NT2/D1 (cell line): Measurements from ENCODE around the gene ABCA1.
"Not testable (repeated sequence)": the region's sequence is repeated elsewhere in the genome, so short reads cannot be mapped to it uniquely, and the experiment has no call there.

Experiments
- DNase-seq: peaks from one replicate; pipeline ENCODE4 v3.0.0-alpha.2; 2011; ENCODE audit warnings: low read depth, low spot score
- H3K27me3 ChIP-seq: 2 replicates; pipeline ENCODE4 v1.6.0; 2011; ENCODE audit warnings: mild to moderate bottlenecking; ENCODE audit not compliant: insufficient read length, insufficient read depth
- H3K36me3 ChIP-seq: 2 replicates; pipeline ENCODE4 v1.6.1; 2011; ENCODE audit warnings: mild to moderate bottlenecking, low read length, mixed read lengths; ENCODE audit not compliant: insufficient read depth, insufficient read length
- H3K4me1 ChIP-seq: 2 replicates; pipeline ENCODE4 v1.5.1; 2011; ENCODE audit not compliant: insufficient read depth, insufficient read length
- H3K4me3 ChIP-seq: 2 replicates; pipeline ENCODE4 v1.5.1; 2011; ENCODE audit warnings: low read depth; ENCODE audit not compliant: insufficient read length
- H3K9ac ChIP-seq: 2 replicates; pipeline ENCODE4 v1.6.0; 2011; ENCODE audit warnings: low read depth; ENCODE audit not compliant: insufficient read length
- H3K9me3 ChIP-seq: 2 replicates; pipeline ENCODE4 v1.5.1; 2011; ENCODE audit warnings: mild to moderate bottlenecking, low read length; ENCODE audit not compliant: insufficient read depth
- SUZ12 ChIP-seq: IDR thresholded peaks from 2 replicates; pipeline ENCODE4 v1.6.1; 2011; ENCODE audit not compliant: insufficient read length, insufficient read depth; ENCODE audit errors: extremely low read depth
- YY1 ChIP-seq: IDR thresholded peaks from 2 replicates; pipeline ENCODE4 v1.6.1; 2011; ENCODE audit not compliant: insufficient read length, insufficient read depth
- ZNF274 ChIP-seq: IDR thresholded peaks from 2 replicates; pipeline ENCODE4 v1.6.1; 2011; ENCODE audit warnings: mild to moderate bottlenecking, low read depth, low read length

ABCA1 gene

DNA sequence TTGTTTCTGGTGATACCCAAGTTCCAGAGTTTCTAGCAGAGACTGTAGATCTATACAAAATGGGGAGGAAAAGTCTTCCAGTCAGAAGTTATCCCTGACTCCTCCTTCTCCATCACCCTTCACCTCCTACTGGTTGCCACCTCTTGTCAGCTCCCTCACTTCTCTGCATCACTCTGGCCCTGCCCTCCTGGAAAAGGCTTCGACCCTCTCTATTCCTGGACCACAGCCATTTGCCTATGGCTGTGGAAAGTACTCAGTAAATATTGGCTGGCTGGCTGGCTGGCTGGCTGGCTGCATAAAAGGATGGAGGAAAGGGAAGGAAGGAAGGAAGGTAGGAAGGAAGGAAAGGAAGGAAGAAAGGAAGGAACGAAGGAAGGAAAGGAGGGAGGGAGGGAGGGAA lies 32.7 kb upstream of the ABCA1 start:
- no peak overlapping the region for H3K4me3 ChIP-seq
- no peak overlapping the region for H3K9ac ChIP-seq
- no peaks in the 10 kb centered on the region for H3K9me3 ChIP-seq
- H3K27me3 ChIP-seq: no peaks in the 10 kb centered on the region
- no peaks in the 10 kb centered on the region for H3K36me3 ChIP-seq
- no peak for TF ChIP-seq YY1
- TF ChIP-seq ZNF274: no peak
- TF ChIP-seq SUZ12: no peak
- no peak for DNase-seq
- H3K4me1 ChIP-seq: no peaks in the 10 kb centered on the region

DNA sequence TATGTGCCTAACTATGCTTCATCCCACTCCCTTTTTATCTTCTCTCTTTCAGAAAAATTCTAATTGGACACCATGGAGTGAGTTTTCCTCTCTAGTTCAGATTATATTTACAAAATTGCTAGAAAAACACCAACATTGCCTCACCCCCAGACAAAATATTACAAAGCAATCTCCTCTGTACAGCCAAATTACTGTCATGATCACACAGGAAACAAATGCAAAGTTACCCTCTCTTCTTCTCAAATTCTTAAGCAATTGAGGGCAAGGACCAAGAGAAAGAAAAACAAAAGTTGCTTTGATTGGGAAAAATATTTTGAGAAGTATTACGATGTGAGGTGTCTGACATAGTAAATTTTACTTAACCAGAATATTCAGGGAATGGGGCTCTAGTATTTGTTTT lies 30.8 kb upstream of the ABCA1 start:
- Histone ChIP-seq H3K9ac (no peak overlapping the region), H3K27me3 (no peaks in the 10 kb centered on the region), H3K9me3 (no peaks in the 10 kb centered on the region), H3K36me3 (no peaks in the 10 kb centered on the region), H3K4me1 (no peaks in the 10 kb centered on the region), H3K4me3 (no peak overlapping the region)
- TF ChIP-seq ZNF274 (no peak), YY1 (no peak), SUZ12 (no peak)
- no peak for DNase-seq

DNA sequence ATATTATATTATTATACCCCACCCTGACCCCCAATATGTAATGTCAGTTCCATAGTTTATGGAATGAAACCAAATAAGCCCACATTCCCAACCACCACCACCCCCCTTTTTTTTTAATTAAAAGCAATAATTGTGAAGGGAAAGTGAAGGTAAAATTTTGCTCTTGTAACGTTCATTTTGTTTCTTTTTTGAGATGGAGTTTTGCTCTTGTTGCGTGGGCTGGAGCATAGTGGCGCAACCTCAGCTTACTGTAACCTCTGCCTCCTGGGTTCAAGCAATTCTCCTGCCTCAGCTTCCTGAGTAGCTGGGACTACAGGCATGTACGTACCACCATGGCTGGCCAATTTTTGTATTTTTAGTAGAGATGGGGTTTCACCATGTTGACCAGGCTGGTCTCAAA lies 30.1 kb upstream of the ABCA1 start:
- not testable (repeated sequence) for H3K27me3 ChIP-seq, H3K4me1 ChIP-seq, DNase-seq, H3K36me3 ChIP-seq, H3K4me3 ChIP-seq, H3K9me3 ChIP-seq, H3K9ac ChIP-seq

DNA sequence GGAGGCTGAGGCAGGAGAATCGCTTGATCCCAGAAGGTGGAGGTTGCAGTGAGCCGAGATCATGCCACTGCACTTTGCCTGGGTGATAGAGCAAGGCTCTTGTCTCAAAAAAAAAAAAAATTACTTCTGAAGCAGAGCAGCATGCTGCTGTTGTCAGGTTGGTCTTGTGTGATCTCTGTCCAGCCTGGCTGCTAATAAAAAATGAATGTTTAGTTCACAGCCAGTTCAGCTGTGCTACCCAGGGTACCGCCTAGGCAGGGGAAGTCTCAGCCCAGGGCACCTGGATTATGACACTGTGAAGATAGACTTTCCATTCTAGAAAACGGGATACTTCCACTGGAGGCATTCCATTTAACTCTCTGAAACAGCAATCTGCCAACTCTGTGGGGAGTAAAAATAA lies 23.5 kb upstream of the ABCA1 start:
- H3K9me3 ChIP-seq: no peaks in the 10 kb centered on the region
- no peak for TF ChIP-seq YY1
- TF ChIP-seq ZNF274: no peak
- TF ChIP-seq SUZ12: no peak

DNA sequence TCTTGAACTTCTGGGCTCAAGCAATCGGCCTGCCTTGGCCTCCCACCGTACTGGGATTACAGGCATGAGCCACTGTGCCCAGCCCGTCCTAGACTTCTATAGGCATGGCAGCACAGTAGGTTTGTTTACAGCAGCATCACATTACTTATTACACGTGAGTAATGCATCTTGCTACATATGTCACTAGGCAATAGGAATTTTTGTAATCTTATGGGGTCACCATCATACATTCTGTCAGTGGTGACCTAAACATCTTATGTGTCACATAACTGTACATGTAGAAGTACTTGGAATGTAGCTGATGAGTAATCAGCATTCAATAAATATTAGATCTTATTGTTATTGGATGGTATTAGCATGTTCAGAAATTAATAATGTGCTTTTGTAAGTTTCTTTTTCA lies 22.9 kb upstream of the ABCA1 start:
- Histone ChIP-seq H3K9ac (no peak overlapping the region), H3K36me3 (no peaks in the 10 kb centered on the region), H3K4me3 (no peak overlapping the region), H3K27me3 (no peaks in the 10 kb centered on the region), H3K9me3 (no peaks in the 10 kb centered on the region), H3K4me1 (no peaks in the 10 kb centered on the region)
- no peak for DNase-seq
- TF ChIP-seq ZNF274 (no peak), SUZ12 (no peak), YY1 (no peak)

More for the DNA sequence above, 23.5 kb upstream of the ABCA1 start:
- Histone ChIP-seq H3K36me3 (no peaks in the 10 kb centered on the region), H3K4me3 (no peak overlapping the region), H3K9ac (no peak overlapping the region), H3K27me3 (no peaks in the 10 kb centered on the region), H3K4me1 (no peaks in the 10 kb centered on the region)
- DNase-seq: no peak

DNA sequence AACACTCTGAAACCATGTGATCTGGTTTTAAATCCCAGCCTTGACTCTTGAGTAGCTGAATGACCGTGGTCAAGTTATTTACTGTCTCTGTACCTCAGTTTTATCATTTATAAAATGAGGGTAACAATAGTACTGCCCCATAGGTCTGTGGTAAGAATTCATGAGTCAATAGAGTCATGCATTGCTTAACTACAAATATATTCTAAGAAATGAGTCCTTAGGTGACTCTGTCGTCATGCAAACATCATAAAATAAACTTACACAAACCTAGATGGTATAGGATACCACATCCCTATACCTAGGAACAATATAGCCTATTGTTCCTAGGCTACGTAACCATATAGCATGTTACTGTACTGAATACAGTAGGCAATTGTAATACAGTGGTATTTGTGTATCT lies 20.3 kb upstream of the ABCA1 start:
- TF ChIP-seq SUZ12 (no peak), ZNF274 (no peak), YY1 (no peak)
- no peaks in the 10 kb centered on the region for H3K27me3 ChIP-seq

DNA sequence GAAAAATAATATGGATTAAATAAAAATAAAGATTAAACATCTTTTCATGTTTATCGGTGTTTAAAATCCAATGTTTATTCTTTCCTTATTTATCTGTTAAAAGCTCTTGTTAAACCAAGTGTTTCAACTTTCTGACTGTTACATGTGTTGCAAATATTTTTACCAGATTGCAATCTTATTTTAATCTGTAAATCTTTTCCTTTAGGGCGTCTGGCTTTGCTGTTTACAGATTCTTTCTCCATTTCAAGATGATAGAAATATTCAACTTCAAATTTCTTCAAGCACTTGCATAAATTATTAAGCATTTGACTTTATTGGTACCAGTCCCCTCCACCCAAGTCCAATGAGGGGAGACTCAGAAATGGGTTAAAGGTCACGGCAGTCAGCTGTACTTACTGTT lies 16.9 kb upstream of the ABCA1 start:
- TF ChIP-seq ZNF274: no peak
- TF ChIP-seq SUZ12: no peak
- no peak for TF ChIP-seq YY1

More for the DNA sequence above, 20.3 kb upstream of the ABCA1 start:
- Histone ChIP-seq H3K4me1 (no peaks in the 10 kb centered on the region), H3K9ac (no peak overlapping the region), H3K4me3 (no peak overlapping the region), H3K36me3 (no peaks in the 10 kb centered on the region), H3K9me3 (no peaks in the 10 kb centered on the region)
- no peak for DNase-seq

DNA sequence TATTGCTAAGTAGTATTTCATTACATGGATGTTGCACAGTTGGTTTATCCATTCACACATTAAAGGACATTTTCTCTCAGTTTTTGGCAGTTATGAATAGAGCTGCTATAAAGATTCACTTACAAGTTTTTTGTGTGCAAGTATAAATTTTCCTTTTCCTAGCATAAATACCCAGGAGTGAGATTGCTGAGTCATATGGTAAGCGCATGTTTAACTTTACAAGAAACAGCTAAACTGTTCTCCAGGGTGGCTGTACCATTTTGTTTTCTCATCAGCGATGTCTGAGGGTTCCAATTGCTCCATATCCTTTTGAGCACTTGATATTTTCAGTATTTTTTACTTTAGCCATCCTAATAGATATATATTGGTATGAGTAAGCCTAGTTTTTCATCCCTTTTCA lies 16.4 kb upstream of the ABCA1 start:
- no peak for DNase-seq
- Histone ChIP-seq H3K9me3 (no peaks in the 10 kb centered on the region), H3K27me3 (no peaks in the 10 kb centered on the region), H3K4me3 (no peak overlapping the region), H3K4me1 (no peaks in the 10 kb centered on the region), H3K36me3 (no peaks in the 10 kb centered on the region), H3K9ac (no peak overlapping the region)
- no peak for TF ChIP-seq ZNF274
- TF ChIP-seq SUZ12: no peak
- no peak for TF ChIP-seq YY1

More for the DNA sequence above, 16.9 kb upstream of the ABCA1 start:
- Histone ChIP-seq H3K9me3 (no peaks in the 10 kb centered on the region), H3K4me3 (no peak overlapping the region), H3K27me3 (no peaks in the 10 kb centered on the region), H3K9ac (no peak overlapping the region), H3K4me1 (no peaks in the 10 kb centered on the region), H3K36me3 (no peaks in the 10 kb centered on the region)
- DNase-seq: no peak
